Activated CD4-positive, alpha-beta memory T cell treated with anti-CD3 and anti-CD28 coated beads for 36 hours (primary cell): ENCODE results near the gene SUSD3. TPM values are rescaled to one million over a fixed set of nuclear protein-coding genes. Genes with fewer than 3 reads are reported as not detected.
A peak's percentile ranks its signal among the peaks of the same experiment; 100 is the strongest.

Experiments
- CTCF ChIA-PET: fragments of 350-600 bp; sonication (Branson Sonifier 250); formaldehyde crosslinking; loops from one replicate; lab custom pipeline; 2021; ENCODE audit warnings: antibody characterized with exemption, inconsistent platforms; lab: Charles Lee
- POLR2A ChIA-PET: fragments of 350-600 bp; sonication (Branson Sonifier 250); formaldehyde crosslinking; loops from one replicate; lab custom pipeline; 2021; ENCODE audit warnings: antibody characterized with exemption; lab: Charles Lee
- DNase-seq: peaks from one replicate; pipeline ENCODE4 v3.0.0-alpha.2; 2020
- H3K27ac Mint-ChIP-seq: one replicate; pipeline ENCODE4 v1.8.0; 2021; ENCODE audit warnings: mixed read lengths
- H3K27me3 Mint-ChIP-seq: one replicate; pipeline ENCODE4 v1.8.0; 2021; ENCODE audit warnings: mixed read lengths
- H3K36me3 Mint-ChIP-seq: one replicate; pipeline ENCODE4 v1.8.0; 2021; ENCODE audit warnings: mixed read lengths
- H3K4me1 Mint-ChIP-seq: one replicate; pipeline ENCODE4 v1.8.0; 2021; ENCODE audit warnings: low read depth, mixed read lengths
- H3K4me3 Mint-ChIP-seq: one replicate; pipeline ENCODE4 v1.8.0; 2021; ENCODE audit warnings: mild to moderate bottlenecking, mixed read lengths
- H3K9me3 Mint-ChIP-seq: one replicate; pipeline ENCODE4 v1.8.0; 2021; ENCODE audit warnings: mixed read lengths
- intact Hi-C: fragments of 100-400 bp; cut with micrococcal nuclease; formaldehyde crosslinking; loops from one replicate; pipeline ENCODE4 v1.15.1; 2023
- total RNA-seq, 2 experiments: library from RNA; stranded (reverse); gene quantifications; one replicate each; pipeline ENCODE4 v1.2.3, GENCODE V29; 2021

The SUSD3 gene
- total RNA-seq, 2 experiments from 2014 or later = 67.0 to 72.8 TPM

DNA sequence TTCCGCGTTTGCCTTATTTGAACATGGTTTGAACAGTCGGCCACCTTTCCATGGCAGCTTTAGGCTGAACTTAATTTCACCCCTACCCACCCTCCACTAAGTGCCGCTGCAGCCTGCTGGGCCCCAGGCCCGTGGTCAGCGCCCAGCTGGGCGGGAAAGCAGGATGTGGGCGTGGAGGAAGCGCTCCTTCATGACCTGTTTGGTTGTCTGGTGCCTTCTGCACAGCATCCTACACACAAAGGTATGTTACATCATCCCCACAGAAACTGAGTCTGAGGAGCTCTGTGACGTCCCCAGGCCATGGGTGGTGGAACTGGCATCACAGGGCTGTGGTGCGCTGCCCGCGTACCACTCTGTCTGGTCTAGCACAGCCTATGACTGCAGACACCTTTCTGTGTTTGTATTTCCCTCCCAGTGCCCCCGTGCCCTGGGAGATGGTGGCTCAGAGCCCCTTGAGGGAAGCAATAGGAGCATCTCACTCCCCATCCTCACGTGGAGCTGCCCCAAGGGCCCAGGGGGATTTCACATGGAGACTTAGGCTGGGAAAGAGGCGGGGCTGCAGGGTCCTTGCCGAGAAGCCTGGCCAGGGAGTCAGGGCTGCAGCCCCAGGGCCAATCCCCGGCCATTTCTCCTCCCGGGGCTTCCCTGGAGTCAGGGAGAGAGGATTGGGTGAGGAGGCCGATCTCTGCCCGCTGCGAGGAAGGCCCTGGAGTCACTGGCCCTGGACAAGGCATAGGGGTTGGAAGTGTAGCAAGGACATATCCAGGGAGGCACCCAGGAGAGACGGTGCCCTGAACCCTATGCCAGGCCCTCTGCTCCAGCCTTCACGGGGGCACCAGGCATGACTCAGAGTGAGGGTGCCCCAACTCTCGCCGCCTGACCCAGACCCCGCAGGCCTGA is 37.5 kb upstream of the SUSD3 start:
- Mint-ChIP-seq H3K4me3 (no peak overlapping the region), H3K9me3 (no peaks in the 10 kb centered on the region), H3K27me3 (no peaks in the 10 kb centered on the region), H3K36me3 (peaks cover 42% of the 10 kb centered on the region), H3K4me1 (peaks cover 50% of the 10 kb centered on the region), H3K27ac (peak overlapping the region; percentile 85)
- POLR2A ChIA-PET = interaction anchor here (1.0 to 1.1 kb wide), 3 partner anchors 39 to 87 kb away, joined by 3 to 4 read pairs (median 3); no protein-coding TSS in a partner anchor
- CTCF ChIA-PET = interaction anchor here (0.8 to 2.2 kb wide), 2 partner anchors 18 to 44 kb away, joined by 3 to 12 read pairs; no protein-coding TSS in a partner anchor
- peak; percentile 78 for DNase-seq
- intact Hi-C loops = no loop called here

DNA sequence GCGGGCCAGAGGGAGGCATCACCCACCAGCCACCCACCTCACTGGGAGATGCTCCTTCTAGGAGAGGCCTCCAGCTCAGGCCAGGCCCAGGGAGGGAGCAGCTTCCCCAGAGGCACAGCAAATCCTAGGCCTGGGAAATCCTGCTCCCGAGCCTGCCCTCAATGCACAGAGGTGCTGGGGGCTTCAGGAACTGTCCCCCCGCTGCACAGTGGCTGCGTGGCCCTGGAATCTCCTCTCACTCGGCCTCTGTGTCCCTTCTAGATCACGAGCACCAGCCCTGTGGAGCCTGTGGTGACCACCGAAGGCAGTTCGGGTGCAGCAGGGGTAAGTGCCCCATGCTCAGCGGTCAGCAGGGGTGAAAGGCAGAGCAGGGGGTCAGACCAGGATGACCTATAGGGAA is 36.4 kb upstream of the SUSD3 start:
- peaks cover 45% of the 10 kb centered on the region for H3K36me3 Mint-ChIP-seq
- POLR2A ChIA-PET = no interaction called here
- H3K27ac Mint-ChIP-seq = peak overlapping the region; percentile 85

DNA sequence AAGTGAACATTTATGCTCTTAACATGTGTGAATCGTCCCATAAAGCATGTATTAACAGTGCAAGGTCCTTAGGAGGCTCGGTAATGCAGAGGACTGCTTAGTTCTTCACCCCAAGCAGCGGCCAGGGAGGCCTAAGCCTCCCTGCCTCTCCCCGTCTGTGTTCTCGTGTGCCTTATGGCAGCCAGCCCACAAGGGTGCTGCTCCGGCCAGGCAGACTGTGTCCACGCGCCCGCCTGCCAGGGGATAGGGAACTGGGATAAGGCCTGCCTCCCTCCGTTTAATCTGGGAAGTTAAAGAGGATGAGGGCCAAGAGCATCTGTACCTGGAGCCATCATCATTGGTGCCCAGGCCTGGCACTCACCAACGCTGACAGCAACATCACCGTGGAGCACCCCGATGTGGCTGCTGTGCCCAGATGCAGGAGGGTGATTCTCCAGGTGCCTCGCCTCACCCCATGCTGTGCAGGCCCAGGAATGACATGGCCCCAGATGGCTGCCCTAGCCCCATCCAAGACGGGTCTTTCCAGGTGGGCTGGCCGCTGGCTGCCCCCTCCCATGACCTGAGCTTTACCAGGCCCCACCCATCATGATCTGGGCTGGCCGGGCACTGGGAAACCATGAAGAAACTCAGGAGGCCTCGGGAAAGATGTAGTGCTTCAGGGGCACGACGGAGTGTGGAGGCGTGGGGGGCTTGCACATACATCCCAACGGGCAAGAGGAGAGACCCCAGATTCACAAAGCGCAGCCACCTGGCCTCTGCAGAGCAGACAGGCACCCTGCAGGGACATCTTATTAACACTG is 35.6 kb upstream of the SUSD3 start:
- ChIA-PET CTCF (interaction anchor here (1.3 kb wide), 1 partner anchor 20 kb away, joined by 3 read pairs; no protein-coding TSS in a partner anchor), POLR2A (no interaction called here)
- Mint-ChIP-seq H3K4me1 (peaks cover 69% of the 10 kb centered on the region), H3K27ac (peak overlapping the region; percentile 69), H3K4me3 (no peak overlapping the region), H3K36me3 (peaks cover 42% of the 10 kb centered on the region), H3K9me3 (no peaks in the 10 kb centered on the region), H3K27me3 (no peaks in the 10 kb centered on the region)
- intact Hi-C loops = no loop called here
- DNase-seq = no peak

More for the DNA sequence above, 36.4 kb upstream of the SUSD3 start:
- H3K9me3 Mint-ChIP-seq = no peaks in the 10 kb centered on the region
- no peaks in the 10 kb centered on the region for H3K27me3 Mint-ChIP-seq
- peaks cover 60% of the 10 kb centered on the region for H3K4me1 Mint-ChIP-seq
- DNase-seq = no peak
- intact Hi-C loops = no loop called here
- H3K4me3 Mint-ChIP-seq = no peak overlapping the region
- CTCF ChIA-PET = interaction anchor here (1.3 kb wide), 1 partner anchor 19 kb away, joined by 3 read pairs; no protein-coding TSS in a partner anchor

DNA sequence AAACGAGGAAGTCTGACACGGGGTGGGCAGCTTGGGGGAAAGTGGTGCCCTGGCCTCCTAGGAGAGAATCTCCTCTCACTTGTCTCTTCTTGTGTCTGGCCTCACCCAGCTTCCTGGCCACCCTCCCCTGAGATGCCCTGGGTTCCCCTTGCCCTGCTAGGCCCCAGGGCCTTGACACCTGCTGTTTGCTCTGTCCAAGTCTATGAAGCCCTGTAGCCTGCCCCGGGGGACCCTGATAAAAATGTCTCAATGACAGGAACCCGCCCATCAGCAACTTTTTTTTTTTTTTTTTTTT is 35.0 kb upstream of the SUSD3 start:
- peak overlapping the region; percentile 69 for H3K27ac Mint-ChIP-seq
- CTCF ChIA-PET = interaction anchor here (0.8 kb wide), 1 partner anchor 20 kb away, joined by 3 read pairs; no protein-coding TSS in a partner anchor
- H3K9me3 Mint-ChIP-seq = no peaks in the 10 kb centered on the region
- intact Hi-C loops = no loop called here
- H3K27me3 Mint-ChIP-seq = no peaks in the 10 kb centered on the region
- POLR2A ChIA-PET = interaction anchor here (2.0 kb wide), 1 partner anchor 10 kb away, joined by 9 read pairs; no protein-coding TSS in a partner anchor
- no peak overlapping the region for H3K4me3 Mint-ChIP-seq
- H3K4me1 Mint-ChIP-seq = peaks cover 71% of the 10 kb centered on the region
- H3K36me3 Mint-ChIP-seq = peaks cover 42% of the 10 kb centered on the region
- DNase-seq = no peak

DNA sequence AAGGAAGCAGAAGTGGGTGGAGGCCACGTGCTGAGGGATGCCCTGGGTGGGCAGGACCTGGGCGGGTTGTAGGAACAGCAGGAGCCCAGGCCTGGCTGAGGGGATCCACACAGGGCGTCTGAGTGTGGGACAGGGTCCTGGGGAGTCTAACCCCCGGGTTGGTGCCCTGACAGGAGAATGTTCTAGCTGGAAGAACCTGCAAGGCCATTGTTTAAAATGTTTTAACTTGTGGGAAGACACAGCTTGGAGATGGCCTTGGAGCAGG is 33.9 kb upstream of the SUSD3 start:
- Mint-ChIP-seq H3K27me3 (no peaks in the 10 kb centered on the region), H3K4me3 (no peak overlapping the region), H3K36me3 (peaks cover 41% of the 10 kb centered on the region), H3K4me1 (peaks cover 74% of the 10 kb centered on the region), H3K27ac (peak overlapping the region; percentile 96), H3K9me3 (no peaks in the 10 kb centered on the region)
- DNase-seq = no peak
- ChIA-PET POLR2A (interaction anchor here (2.0 kb wide), 1 partner anchor 11 kb away, joined by 9 read pairs; no protein-coding TSS in a partner anchor), CTCF (interaction anchor here (1.1 to 2.3 kb wide), 3 partner anchors 9 to 37 kb away, joined by 3 to 10 read pairs (median 4); no protein-coding TSS in a partner anchor)
- intact Hi-C loops = no loop called here

DNA sequence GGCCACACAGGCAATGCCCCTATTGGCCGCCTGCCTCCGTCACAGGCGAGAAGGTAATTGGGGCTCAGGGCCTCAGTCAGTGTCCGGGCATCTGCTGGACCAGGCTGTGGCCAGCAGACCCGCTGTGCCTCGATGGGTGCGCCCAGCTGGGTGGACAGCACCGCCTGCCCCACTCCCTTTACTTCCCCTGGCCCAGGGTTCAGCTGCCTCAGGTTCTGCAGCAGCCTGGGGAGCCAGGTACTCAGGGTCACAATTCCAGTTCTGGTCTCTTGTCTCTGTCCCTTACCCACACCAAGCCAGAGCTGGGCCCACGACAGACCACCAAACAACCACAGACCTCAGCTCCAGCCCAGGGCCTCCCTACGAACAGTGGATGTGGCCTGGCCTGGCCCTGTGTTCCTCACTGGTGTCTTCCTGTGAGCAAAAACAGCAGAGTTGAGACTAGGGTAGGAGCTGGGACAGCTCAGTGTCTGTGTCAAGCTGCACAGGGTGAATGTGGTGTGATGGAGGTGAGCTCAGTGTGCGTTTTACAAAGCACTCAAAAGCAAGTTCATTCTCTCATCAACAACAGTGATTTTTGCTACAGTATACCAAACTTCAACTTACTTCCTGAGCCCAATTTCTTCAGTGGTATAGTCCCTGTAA is 33.4 kb upstream of the SUSD3 start:
- Mint-ChIP-seq H3K36me3 (peaks cover 45% of the 10 kb centered on the region), H3K4me1 (peaks cover 77% of the 10 kb centered on the region), H3K9me3 (no peaks in the 10 kb centered on the region), H3K4me3 (no peak overlapping the region), H3K27ac (peak overlapping the region; percentile 96), H3K27me3 (no peaks in the 10 kb centered on the region)
- intact Hi-C loops = no loop called here
- POLR2A ChIA-PET = interaction anchor here (1.6 to 2.0 kb wide), 2 partner anchors 11 to 39 kb away, joined by 6 to 9 read pairs; no protein-coding TSS in a partner anchor
- DNase-seq = no peak
- CTCF ChIA-PET = interaction anchor here (1.4 to 2.3 kb wide), 3 partner anchors 10 to 22 kb away, joined by 4 to 10 read pairs (median 4); no protein-coding TSS in a partner anchor

DNA sequence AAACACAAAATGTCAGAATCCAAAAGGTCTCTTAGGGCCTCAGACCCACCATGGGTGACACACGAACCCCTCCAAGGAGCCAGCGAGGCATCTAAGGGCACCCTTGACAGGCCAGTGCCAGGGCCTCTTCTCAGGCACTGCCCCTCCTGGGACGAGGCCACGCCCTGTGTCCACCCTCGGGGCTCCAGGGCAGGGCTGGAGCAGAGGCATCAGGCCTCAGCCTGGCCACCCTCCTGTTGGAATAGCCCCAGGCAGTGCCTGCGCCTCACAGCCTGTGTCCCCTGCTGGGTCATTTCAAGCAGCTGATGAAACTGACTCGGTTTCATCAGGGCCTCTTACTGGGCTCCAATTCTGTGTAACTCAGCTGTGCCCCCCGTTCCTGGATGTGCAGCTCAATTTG is 32.8 kb upstream of the SUSD3 start:
- Mint-ChIP-seq H3K9me3 (no peaks in the 10 kb centered on the region), H3K36me3 (peaks cover 48% of the 10 kb centered on the region), H3K27ac (peak overlapping the region; percentile 96), H3K27me3 (no peaks in the 10 kb centered on the region), H3K4me1 (peaks cover 72% of the 10 kb centered on the region), H3K4me3 (no peak overlapping the region)
- POLR2A ChIA-PET = interaction anchor here (1.6 kb wide), 1 partner anchor 39 kb away, joined by 6 read pairs; no protein-coding TSS in a partner anchor
- CTCF ChIA-PET = interaction anchor here (0.8 to 2.3 kb wide), 7 partner anchors 11 to 83 kb away, joined by 3 to 10 read pairs (median 4); no protein-coding TSS in a partner anchor
- no peak for DNase-seq
- intact Hi-C loops = no loop called here

DNA sequence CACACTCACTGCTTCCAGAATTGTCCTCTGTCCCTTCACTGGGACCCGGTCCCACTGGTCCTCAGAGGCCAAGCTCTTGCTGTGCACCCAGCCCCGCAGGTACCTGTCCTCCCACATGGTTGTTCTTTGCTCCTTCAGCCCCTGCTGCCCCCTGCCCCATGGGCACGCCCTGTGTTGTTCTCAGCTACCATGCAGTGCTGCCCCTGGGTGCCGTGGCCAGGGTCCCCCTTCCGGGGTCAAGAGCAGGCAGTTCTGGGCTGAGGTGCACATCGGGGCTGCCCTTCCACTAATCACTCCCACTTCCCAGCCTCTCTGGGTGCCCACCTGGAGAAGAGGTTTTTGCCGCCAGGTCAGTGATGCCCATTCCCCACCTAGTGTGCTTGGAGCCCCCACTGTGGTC is 31.9 kb upstream of the SUSD3 start:
- H3K27me3 Mint-ChIP-seq = no peaks in the 10 kb centered on the region
- H3K4me3 Mint-ChIP-seq = no peak overlapping the region
- peaks cover 51% of the 10 kb centered on the region for H3K36me3 Mint-ChIP-seq
- no peak for DNase-seq
- intact Hi-C loops = no loop called here
- peaks cover 74% of the 10 kb centered on the region for H3K4me1 Mint-ChIP-seq
- POLR2A ChIA-PET = interaction anchor here (1.6 kb wide), 1 partner anchor 38 kb away, joined by 6 read pairs; no protein-coding TSS in a partner anchor
- CTCF ChIA-PET = interaction anchor here (0.8 to 2.3 kb wide), 6 partner anchors 14 to 82 kb away, joined by 3 to 10 read pairs (median 4); no protein-coding TSS in a partner anchor
- no peaks in the 10 kb centered on the region for H3K9me3 Mint-ChIP-seq
- H3K27ac Mint-ChIP-seq = peak overlapping the region; percentile 96

DNA sequence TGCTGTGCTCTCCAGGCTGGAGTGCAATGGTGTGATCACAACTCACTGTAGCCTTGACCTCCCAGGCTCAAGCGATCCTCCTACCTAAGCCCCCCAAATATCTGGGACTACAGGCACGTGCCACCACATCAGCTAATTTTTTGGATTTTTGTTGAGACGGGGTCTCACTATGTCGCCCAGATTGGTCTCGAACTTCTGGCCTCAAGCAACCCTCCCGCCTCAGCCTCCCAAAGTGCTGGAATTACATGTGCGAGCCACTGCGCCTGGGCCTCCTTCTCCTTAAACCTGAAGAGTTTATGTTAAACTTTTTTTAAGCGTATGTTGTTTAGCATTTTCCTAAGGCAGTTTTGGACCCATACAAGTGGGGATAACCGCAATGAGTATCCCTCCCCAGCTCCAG is 30.8 kb upstream of the SUSD3 start:
- Mint-ChIP-seq H3K27ac (peak overlapping the region; percentile 96), H3K27me3 (no peaks in the 10 kb centered on the region), H3K4me1 (peaks cover 80% of the 10 kb centered on the region), H3K4me3 (no peak overlapping the region), H3K9me3 (no peaks in the 10 kb centered on the region), H3K36me3 (peaks cover 48% of the 10 kb centered on the region)
- POLR2A ChIA-PET = interaction anchor here (0.7 to 1.0 kb wide), 3 partner anchors 14 to 37 kb away, joined by 3 to 5 read pairs (median 4); no protein-coding TSS in a partner anchor
- intact Hi-C loops = loop anchor here (2.0 kb wide), 2 partner anchors 37 to 67 kb away; no protein-coding TSS in a partner anchor
- CTCF ChIA-PET = interaction anchor here (1.1 to 1.7 kb wide), 3 partner anchors 24 to 81 kb away, joined by 5 to 7 read pairs (median 7); no protein-coding TSS in a partner anchor
- DNase-seq = no peak

DNA sequence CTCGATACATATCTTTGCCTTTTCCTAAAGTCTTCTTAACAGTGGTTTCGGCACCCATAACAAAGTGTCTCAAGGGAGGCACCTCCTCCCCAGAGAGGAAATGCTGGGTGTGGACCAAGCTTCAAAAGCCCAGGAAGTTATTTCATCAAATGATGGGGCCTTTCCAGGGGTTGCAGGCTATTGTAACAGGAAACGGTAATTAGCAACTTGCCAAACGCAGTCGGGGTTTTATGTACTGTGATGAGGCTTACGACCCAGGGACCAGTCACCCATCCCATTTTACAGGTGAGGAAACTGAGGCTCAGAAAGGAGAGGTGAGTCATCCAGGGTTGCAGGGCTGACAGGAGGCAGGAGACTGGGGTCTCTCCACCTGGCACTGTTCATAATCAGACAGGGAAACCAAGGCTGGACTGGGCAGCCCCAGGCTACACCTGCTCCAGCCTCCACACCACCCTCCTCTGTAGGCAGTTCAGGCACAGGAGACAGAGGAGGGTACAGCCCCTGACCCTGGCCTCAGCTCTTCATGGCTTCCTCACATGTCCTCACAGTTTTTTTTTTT is 30.0 kb upstream of the SUSD3 start:
- ChIA-PET CTCF (interaction anchor here (1.1 to 1.7 kb wide), 3 partner anchors 25 to 81 kb away, joined by 5 to 7 read pairs (median 7); no protein-coding TSS in a partner anchor), POLR2A (interaction anchor here (0.7 to 1.0 kb wide), 3 partner anchors 13 to 36 kb away, joined by 3 to 5 read pairs (median 4); no protein-coding TSS in a partner anchor)
- Mint-ChIP-seq H3K27ac (peak overlapping the region; percentile 96), H3K9me3 (no peaks in the 10 kb centered on the region), H3K4me1 (peaks cover 78% of the 10 kb centered on the region), H3K27me3 (no peaks in the 10 kb centered on the region), H3K4me3 (peak overlapping the region; percentile 62), H3K36me3 (peaks cover 44% of the 10 kb centered on the region)
- intact Hi-C loops = loop anchor here (2.0 kb wide), 2 partner anchors 36 to 66 kb away; no protein-coding TSS in a partner anchor
- DNase-seq = peak; percentile 77
